Transverse colon (tissue), 4 donors: ENCODE measurements around the gene RNFT2. TPM values are rescaled to one million over a fixed set of nuclear protein-coding genes. Genes with fewer than 3 reads are reported as not detected.

Experiments used
- DNase-seq: peaks from one replicate; pipeline ENCODE4 v3.0.0-alpha.2; 2019
- H3K27ac ChIP-seq, 4 donors: fragments of 200-600 bp; sonication (generic); 2 replicates each; pipeline ENCODE4 v1.5.1; 2016 to 2018; ENCODE audit warnings: inconsistent platforms in 4 of 4
- H3K27me3 ChIP-seq: fragments of 200-600 bp; sonication (generic); 2 replicates; pipeline ENCODE4 v1.5.1; 2017; ENCODE audit warnings: inconsistent platforms
- H3K36me3 ChIP-seq, 4 donors: fragments of 200-600 bp; sonication (generic); 2 replicates each; pipeline ENCODE4 v1.5.1; 2017 to 2019; ENCODE audit warnings: inconsistent platforms in 4 of 4
- H3K4me1 ChIP-seq, 4 donors: fragments of 200-600 bp; sonication (generic); 2 replicates each; pipeline ENCODE4 v1.5.1; 2017 to 2020; ENCODE audit warnings: inconsistent platforms in 4 of 4
- H3K4me3 ChIP-seq, 4 donors: fragments of 200-600 bp; sonication (generic); 1 replicate in 1 of 4; 2 replicates in 3 of 4; pipeline versions ENCODE4 v1.5.1 to v1.6.1; 2017 to 2019; ENCODE audit warnings: inconsistent platforms in 4 of 4
- H3K9me3 ChIP-seq, 2 donors: fragments of 200-600 bp; sonication (generic); 2 replicates each; pipeline ENCODE4 v1.5.1; 2017 to 2019; ENCODE audit warnings: inconsistent platforms in 2 of 2
- EP300 ChIP-seq: sonication (generic); formaldehyde crosslinking; IDR thresholded peaks from one replicate; pipeline ENCODE4 v1.6.1; 2017; ENCODE audit warnings: antibody characterized with exemption, low read depth
- POLR2A ChIP-seq: fragments of 450-650 bp; IDR thresholded peaks from one replicate; pipeline ENCODE4 v1.6.1; 2016; ENCODE audit warnings: antibody characterized with exemption, mild to moderate bottlenecking, moderate library complexity
- POLR2AphosphoS5 ChIP-seq, 3 donors: sonication (generic); formaldehyde crosslinking; IDR thresholded peaks; one replicate each; pipeline ENCODE4 v1.6.1; 2016; ENCODE audit warnings: antibody characterized with exemption in 3 of 3
- WGBS, 2 donors: methylation state at CpG; one replicate each; pipeline ENCODE4 v1.1.5; 2018; ENCODE audit warnings: low coverage in 1 of 2; 5-methylcytosine and 5-hydroxymethylcytosine counted together
- in situ Hi-C, 4 donors: fragments of 200-750 bp; cut with MboI; loops; one replicate each; pipeline versions ENCODE4 v1.15.0 to v1.15.1; 2017; ENCODE audit warnings: low sequenced_read_pairs in 3 of 4, low pct_ligation_motif_present in 1 of 4, low pct_unique_long_range_greater_than_20kb in 1 of 4
- intact Hi-C: fragments of 100-400 bp; cut with DNase I; formaldehyde crosslinking; loops from one replicate; pipeline ENCODE4 v1.15.1; 2023; ENCODE audit warnings: low total_unique reads
- total RNA-seq, 4 donors: library from RNA; depleted of rRNA; stranded (reverse); fragments of >200 nt; gene quantifications; one replicate each; pipeline ENCODE4 v1.1.0, GENCODE V29; 2016
- TF ChIP-seq, protein P1 (sequence below), 5 experiments: fragments of 200-600 bp in 3 of 5; fragments of 450-650 bp in 2 of 5; sonication (generic) in 3 of 5; IDR thresholded peaks; 1 replicate in 2 of 5; 2 replicates in 3 of 5; pipeline ENCODE4 v1.5.1; 2016 to 2017; ENCODE audit warnings: antibody characterized with exemption in 5 of 5, inconsistent platforms in 3 of 5, mild to moderate bottlenecking in 2 of 5, moderate library complexity in 1 of 5

Gene RNFT2
- total RNA-seq, 4 donors from 2014 or later, result 0.20 to 1.1 (median 0.68) TPM; not detected in 1

DNA sequence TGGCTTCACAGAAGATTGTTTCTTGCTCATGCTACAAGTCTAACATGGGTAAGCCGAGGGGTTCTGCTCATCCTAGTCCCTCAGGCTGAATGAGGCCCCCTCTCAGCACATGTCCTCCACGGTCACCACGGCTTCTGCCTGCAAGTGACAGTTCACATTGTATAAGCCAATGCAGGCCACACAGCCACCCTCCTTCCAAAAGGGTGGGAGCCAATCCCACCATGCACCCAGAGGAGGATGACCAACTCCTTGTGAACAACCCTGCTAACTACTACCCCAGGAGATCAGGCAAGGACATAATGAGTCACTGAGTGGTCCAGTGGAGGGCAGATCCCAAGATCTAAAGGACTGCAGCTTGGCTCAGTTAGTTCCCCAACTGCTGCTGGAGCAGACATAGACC lies 6.3 kb upstream of the RNFT2 start:
- intact Hi-C loops, result no loop called here
- Histone ChIP-seq H3K9me3 (no peaks in the 10 kb centered on the region), H3K27ac (no peak overlapping the region), H3K36me3 (peaks cover 0 to 13% (median 0%) of the 10 kb centered on the region in 4 donors), H3K27me3 (no peaks in the 10 kb centered on the region), H3K4me1 (peaks cover 4 to 17% (median 8%) of the 10 kb centered on the region in 4 donors), H3K4me3 (no peak overlapping the region)
- WGBS, 2 donors, result 100% methylated on average over 2 of the region's 3 CpGs; no CpG with 5 or more reads in 1 of the 2 donors
- in situ Hi-C loops, result loop anchor here in 1 of 4 donors (10.0 kb wide), 1 partner anchor 93 kb away; no protein-coding TSS in a partner anchor
- no peak for TF ChIP-seq POLR2A
- TF ChIP-seq, protein P1, sequence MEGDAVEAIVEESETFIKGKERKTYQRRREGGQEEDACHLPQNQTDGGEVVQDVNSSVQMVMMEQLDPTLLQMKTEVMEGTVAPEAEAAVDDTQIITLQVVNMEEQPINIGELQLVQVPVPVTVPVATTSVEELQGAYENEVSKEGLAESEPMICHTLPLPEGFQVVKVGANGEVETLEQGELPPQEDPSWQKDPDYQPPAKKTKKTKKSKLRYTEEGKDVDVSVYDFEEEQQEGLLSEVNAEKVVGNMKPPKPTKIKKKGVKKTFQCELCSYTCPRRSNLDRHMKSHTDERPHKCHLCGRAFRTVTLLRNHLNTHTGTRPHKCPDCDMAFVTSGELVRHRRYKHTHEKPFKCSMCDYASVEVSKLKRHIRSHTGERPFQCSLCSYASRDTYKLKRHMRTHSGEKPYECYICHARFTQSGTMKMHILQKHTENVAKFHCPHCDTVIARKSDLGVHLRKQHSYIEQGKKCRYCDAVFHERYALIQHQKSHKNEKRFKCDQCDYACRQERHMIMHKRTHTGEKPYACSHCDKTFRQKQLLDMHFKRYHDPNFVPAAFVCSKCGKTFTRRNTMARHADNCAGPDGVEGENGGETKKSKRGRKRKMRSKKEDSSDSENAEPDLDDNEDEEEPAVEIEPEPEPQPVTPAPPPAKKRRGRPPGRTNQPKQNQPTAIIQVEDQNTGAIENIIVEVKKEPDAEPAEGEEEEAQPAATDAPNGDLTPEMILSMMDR (IDR thresholded peaks at IDR 0.05), result no peak
- DNase-seq, result no peak

DNA sequence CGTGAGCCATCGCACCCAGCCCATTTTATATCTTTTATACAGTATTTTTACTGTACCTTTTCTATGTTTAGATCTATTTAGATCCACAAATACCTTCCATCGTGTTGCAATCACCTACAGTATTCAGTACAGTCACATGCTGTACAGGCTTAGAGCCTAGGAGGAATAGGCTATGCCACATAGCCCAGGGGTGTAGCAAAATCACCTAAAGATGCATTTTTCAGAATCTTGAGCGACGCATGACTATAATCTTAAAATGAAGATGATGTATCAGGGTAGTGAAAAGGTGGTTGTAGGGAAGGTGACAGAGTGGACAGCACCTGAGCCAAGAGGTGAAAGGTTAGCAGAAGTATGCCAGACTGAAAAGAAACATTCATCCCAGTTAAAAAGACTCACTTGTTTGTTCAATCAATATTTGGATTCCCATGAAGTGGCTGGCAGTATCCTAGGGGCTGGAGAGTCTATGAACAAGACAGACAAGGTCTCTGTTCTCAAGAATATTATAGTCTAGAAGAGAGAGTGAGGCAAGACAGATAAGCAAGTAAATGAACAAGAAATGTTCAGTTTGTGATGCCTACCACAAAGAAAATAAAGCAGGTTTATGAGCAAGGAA lies 3.9 kb upstream of the RNFT2 start:
- H3K27me3 ChIP-seq, result no peaks in the 10 kb centered on the region
- no peak overlapping the region for H3K4me3 ChIP-seq
- in situ Hi-C loops (loop anchor here in 1 of 4 donors (10.0 kb wide), 1 partner anchor 91 kb away; no protein-coding TSS in a partner anchor), intact Hi-C loops (no loop called here)
- H3K9me3 ChIP-seq, result no peaks in the 10 kb centered on the region
- H3K27ac ChIP-seq, result no peak overlapping the region
- H3K4me1 ChIP-seq, result peaks cover 4 to 19% (median 14%) of the 10 kb centered on the region in 4 donors
- WGBS, 2 donors, result 60 to 94% methylated on average over 2 to 5 of the region's 5 CpGs
- no peak for TF ChIP-seq POLR2A
- no peak for TF ChIP-seq POLR2AphosphoS5 (IDR thresholded peaks at IDR 0.05)
- TF ChIP-seq, protein P1 (IDR thresholded peaks at IDR 0.05), result no peak
- no peak for TF ChIP-seq EP300
- H3K36me3 ChIP-seq, result peaks cover 0 to 13% (median 0%) of the 10 kb centered on the region in 4 donors
- DNase-seq, result no peak

DNA sequence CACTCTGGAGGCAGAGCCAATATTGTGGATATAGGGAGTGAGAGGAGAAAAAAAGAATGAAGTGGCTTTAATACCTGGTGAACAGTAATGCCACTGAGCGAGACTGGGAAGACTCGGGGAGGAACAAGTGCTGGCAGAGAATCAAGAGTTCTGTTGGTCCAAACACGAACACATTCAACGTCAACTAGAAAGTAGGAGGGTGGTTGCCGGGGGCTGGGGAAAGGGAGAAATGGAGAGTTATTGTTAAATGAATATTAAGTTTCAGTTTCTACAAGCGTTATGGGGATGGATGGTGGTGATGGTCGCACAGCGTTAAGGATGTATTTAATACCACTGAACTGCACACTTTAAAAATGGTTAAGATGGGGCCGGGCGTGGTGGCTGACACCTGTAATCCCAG lies 3.0 kb upstream of the RNFT2 start:
- Histone ChIP-seq H3K27me3 (no peaks in the 10 kb centered on the region), H3K4me1 (peaks cover 4 to 19% (median 14%) of the 10 kb centered on the region in 4 donors), H3K4me3 (no peak overlapping the region), H3K27ac (no peak overlapping the region), H3K36me3 (peaks cover 0 to 13% (median 0%) of the 10 kb centered on the region in 4 donors), H3K9me3 (no peaks in the 10 kb centered on the region)
- intact Hi-C loops, result loop anchor here (5.0 kb wide), 1 partner anchor 82 kb away; no protein-coding TSS in a partner anchor
- TF ChIP-seq POLR2A (no peak), POLR2AphosphoS5 (IDR thresholded peaks at IDR 0.05) (no peak), EP300 (no peak)
- TF ChIP-seq, protein P1 (IDR thresholded peaks at IDR 0.05), result no peak
- 75 to 84% methylated on average over 6 to 10 of the region's 10 CpGs for WGBS, 2 donors
- no peak for DNase-seq
- in situ Hi-C loops, result loop anchor here in 1 of 4 donors (10.0 kb wide), 1 partner anchor 90 kb away; no protein-coding TSS in a partner anchor

DNA sequence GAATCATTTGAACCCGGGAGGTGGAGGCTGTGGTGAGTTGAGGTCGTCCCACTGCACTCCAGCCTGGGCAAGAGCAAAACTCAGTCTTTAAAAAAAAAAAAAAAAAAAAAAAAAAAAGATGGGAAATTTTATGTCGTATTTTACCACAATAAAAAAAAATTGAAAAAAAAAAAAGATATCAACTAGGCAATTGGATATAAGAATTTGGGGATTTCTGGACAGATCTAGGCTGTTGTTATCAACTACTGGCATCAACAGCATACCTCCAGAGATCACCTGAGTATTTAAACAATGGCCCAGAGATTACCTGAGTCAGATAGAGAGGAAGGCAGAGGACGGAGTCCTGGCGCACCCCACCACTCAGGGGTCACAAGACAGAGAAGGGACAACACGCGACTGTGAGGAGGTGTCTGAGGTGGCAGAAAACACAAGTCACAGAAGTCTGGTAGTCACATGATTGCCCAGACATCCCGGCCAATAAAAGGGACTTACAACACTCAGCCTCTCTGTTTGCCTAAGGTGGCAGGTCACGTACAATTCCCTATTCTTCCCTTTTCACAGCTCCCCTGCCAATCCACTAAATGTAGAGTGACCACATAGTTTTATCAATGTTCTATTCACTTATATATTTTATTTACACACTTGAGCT lies 2.0 kb upstream of the RNFT2 start:
- peak; percentile 43 for DNase-seq
- H3K36me3 ChIP-seq, result peaks cover 0 to 13% (median 0%) of the 10 kb centered on the region in 4 donors
- intact Hi-C loops (loop anchor here (5.0 kb wide), 1 partner anchor 81 kb away; no protein-coding TSS in a partner anchor), in situ Hi-C loops (loop anchor here in 1 of 4 donors (10.0 kb wide), 1 partner anchor 89 kb away; no protein-coding TSS in a partner anchor)
- peak overlapping the region in 3 of 4 donors; percentile 83 to 100 (median 85) for H3K4me3 ChIP-seq
- peak overlapping the region; percentile 83 to 91 (median 86) for H3K27ac ChIP-seq
- no peaks in the 10 kb centered on the region for H3K27me3 ChIP-seq
- TF ChIP-seq POLR2AphosphoS5 (IDR thresholded peaks at IDR 0.05) (peak in 2 of 3 donors; percentile 21 to 28), POLR2A (no peak)
- H3K4me1 ChIP-seq, result peaks cover 4 to 19% (median 14%) of the 10 kb centered on the region in 4 donors
- WGBS, 2 donors, result 32 to 56% methylated on average over 7 to 9 of the region's 9 CpGs
- no peaks in the 10 kb centered on the region for H3K9me3 ChIP-seq
